Memory B cell (primary cell): ENCODE results near the gene SLC35B1.
A peak's percentile ranks its signal among the peaks of the same experiment; 100 is the strongest.
"Not testable (repeated sequence)": the region's sequence is repeated elsewhere in the genome, so short reads cannot be mapped to it uniquely, and the experiment has no call there.

ENCODE experiments used
- ATAC-seq: fragments of 150-1000 bp; cut with Tn5 transposase; 2 replicates; pipeline ENCODE4 v1.10.0; 2021; ENCODE audit warnings: low read depth, mild to moderate bottlenecking, moderate library complexity
- DNase-seq, 2 donors: peaks; one replicate each; pipeline ENCODE4 v3.0.0; 2022; ENCODE audit warnings: low spot score in 2 of 2
- H3K27ac Mint-ChIP-seq: one replicate; pipeline ENCODE4 v1.8.0; 2022; ENCODE audit warnings: mild to moderate bottlenecking, moderate library complexity, mixed read lengths
- H3K27me3 Mint-ChIP-seq: one replicate; pipeline ENCODE4 v1.8.0; 2022; ENCODE audit warnings: mixed read lengths
- H3K36me3 Mint-ChIP-seq: one replicate; pipeline ENCODE4 v1.8.0; 2022; ENCODE audit warnings: mild to moderate bottlenecking, mixed read lengths
- H3K4me1 Mint-ChIP-seq: one replicate; pipeline ENCODE4 v1.8.0; 2022; ENCODE audit warnings: mixed read lengths
- H3K4me3 Mint-ChIP-seq: one replicate; pipeline ENCODE4 v1.8.0; 2022; ENCODE audit warnings: mild to moderate bottlenecking, moderate library complexity, mixed read lengths
- H3K9me3 Mint-ChIP-seq: one replicate; pipeline ENCODE4 v1.8.0; 2022; ENCODE audit warnings: mixed read lengths

The SLC35B1 gene

DNA sequence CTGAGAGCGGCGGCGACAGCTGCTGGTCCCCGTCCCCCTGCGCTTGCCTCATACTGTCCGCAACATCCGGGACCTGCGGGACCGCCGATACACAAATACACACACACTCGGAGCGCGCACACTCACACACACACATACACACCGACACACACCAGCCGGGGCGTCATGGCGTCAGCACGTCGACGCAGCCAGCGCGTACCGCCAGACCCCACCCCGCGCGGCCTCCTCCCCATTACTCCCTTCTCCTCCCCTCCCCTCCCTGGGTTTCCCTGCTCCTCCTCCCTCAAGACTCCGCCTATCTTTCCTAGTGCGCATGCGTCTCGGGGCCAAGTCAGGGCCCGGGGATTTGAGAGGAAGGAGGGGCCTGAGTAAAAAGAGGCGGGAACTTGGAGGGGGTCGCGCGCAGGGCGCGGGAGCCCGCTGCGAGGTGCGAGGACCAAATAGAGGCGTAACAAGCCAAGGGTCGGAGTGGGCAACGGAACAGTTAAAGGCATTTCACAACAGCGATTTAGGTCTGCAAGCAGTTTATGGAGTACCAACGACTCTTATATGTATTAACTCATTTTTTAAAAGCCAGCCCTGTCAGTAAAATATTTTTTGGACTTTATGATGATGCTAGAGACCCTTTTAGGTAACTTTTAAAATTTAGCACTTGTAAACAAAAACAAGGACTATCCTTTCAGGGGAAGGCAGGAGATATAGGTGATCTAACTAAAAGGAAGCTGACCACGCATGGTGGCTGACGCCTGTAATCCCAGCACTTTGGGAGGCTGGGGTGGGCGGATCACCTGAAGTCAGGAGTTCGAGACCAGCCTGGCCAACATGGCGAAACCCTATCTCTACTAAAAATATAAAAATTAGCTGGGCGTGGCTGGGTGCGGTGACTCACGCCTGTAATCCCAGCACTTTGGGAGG, 29.6 kb downstream of the SLC35B1 start, which contains the start of gene SPOP:
Gene SPOP, minus strand, starts transcription at position 165 of the 915 bp plus-strand sequence. CDS start 55,287 bp downstream, outside the sequence.
- H3K9me3 Mint-ChIP-seq = no peaks in the 10 kb centered on the region
- ATAC-seq (peak; percentile 81), DNase-seq (peak; percentile 95 to 99)
- H3K27me3 Mint-ChIP-seq = no peaks in the 10 kb centered on the region
- peak within 1 kb of the TSS; percentile 98 for H3K27ac Mint-ChIP-seq
- H3K36me3 Mint-ChIP-seq = peaks cover 10% of the 10 kb centered on the region
- peak within 1 kb of the TSS; percentile 93 for H3K4me3 Mint-ChIP-seq
- peaks cover 34% of the 10 kb centered on the region for H3K4me1 Mint-ChIP-seq

- ATAC-seq = peak; percentile 42
- Mint-ChIP-seq H3K27ac (peak overlapping the region; percentile 98), H3K9me3 (no peaks in the 10 kb centered on the region), H3K36me3 (peaks cover 12% of the 10 kb centered on the region), H3K4me1 (peaks cover 37% of the 10 kb centered on the region), H3K4me3 (peak overlapping the region; percentile 93), H3K27me3 (no peaks in the 10 kb centered on the region)
- DNase-seq = peak; percentile 92 to 93
These were observed 30.4 kb downstream of the SLC35B1 start for GRCh38 chr17:49677134-49677932.

DNA sequence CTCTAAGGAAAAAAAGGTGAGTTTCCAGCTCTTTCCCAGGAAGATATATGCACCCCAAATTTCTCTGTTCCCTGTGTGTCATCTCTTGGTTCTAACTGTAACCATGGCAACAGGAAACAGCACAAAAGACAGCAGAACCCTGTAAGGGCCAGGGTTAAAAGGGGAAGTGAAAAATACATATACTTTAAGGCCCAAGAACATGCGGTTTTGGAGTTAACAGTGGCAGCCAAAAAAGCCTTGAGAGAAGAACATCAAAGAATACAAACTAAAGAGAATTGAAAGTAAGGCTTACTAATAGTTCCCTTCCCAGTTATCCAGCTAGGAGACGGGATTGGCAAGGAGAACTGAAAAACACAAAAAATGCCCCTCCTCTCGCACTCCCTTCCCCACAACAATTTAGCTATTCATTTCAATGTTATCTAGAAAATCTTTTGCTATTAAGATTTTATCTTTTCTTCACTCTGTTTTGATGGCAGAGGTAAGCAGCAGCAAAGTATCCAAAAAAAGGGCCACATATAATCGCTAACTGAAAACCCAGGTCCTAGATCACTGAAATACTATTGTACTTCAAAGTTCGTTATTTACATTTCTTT, 31.4 kb downstream of the SLC35B1 start:
- DNase-seq (peak; percentile 29 to 76), ATAC-seq (peak; percentile 67)
- Mint-ChIP-seq H3K27ac (peak overlapping the region; percentile 98), H3K36me3 (peaks cover 12% of the 10 kb centered on the region), H3K4me1 (peaks cover 40% of the 10 kb centered on the region), H3K4me3 (peak overlapping the region; percentile 93), H3K9me3 (no peaks in the 10 kb centered on the region), H3K27me3 (no peaks in the 10 kb centered on the region)

- H3K4me3 Mint-ChIP-seq = no peak overlapping the region
- no peaks in the 10 kb centered on the region for H3K27me3 Mint-ChIP-seq
- H3K4me1 Mint-ChIP-seq = peaks cover 40% of the 10 kb centered on the region
- peaks cover 12% of the 10 kb centered on the region for H3K36me3 Mint-ChIP-seq
- ATAC-seq = no peak
- DNase-seq = no peak
- peak overlapping the region; percentile 98 for H3K27ac Mint-ChIP-seq
- no peaks in the 10 kb centered on the region for H3K9me3 Mint-ChIP-seq
These were observed 33.3 kb downstream of the SLC35B1 start for GRCh38 chr17:49674507-49674906.

GRCh38 chr17:49673679-49674078, 34.1 kb downstream of the SLC35B1 start:
- not testable (repeated sequence) for H3K4me3 Mint-ChIP-seq, ATAC-seq, H3K27me3 Mint-ChIP-seq, H3K9me3 Mint-ChIP-seq, DNase-seq
- Mint-ChIP-seq H3K36me3 (peaks cover 12% of the 10 kb centered on the region), H3K4me1 (peaks cover 40% of the 10 kb centered on the region), H3K27ac (peak overlapping the region; percentile 98)

- H3K9me3 Mint-ChIP-seq = no peaks in the 10 kb centered on the region
- H3K27me3 Mint-ChIP-seq = no peaks in the 10 kb centered on the region
- no peak for DNase-seq
- ATAC-seq = no peak
- H3K27ac Mint-ChIP-seq = peak overlapping the region; percentile 75
- H3K4me1 Mint-ChIP-seq = peaks cover 25% of the 10 kb centered on the region
- H3K4me3 Mint-ChIP-seq = no peak overlapping the region
- H3K36me3 Mint-ChIP-seq = peaks cover 14% of the 10 kb centered on the region
These were observed 37.1 kb downstream of the SLC35B1 start for GRCh38 chr17:49670641-49671040.

DNA sequence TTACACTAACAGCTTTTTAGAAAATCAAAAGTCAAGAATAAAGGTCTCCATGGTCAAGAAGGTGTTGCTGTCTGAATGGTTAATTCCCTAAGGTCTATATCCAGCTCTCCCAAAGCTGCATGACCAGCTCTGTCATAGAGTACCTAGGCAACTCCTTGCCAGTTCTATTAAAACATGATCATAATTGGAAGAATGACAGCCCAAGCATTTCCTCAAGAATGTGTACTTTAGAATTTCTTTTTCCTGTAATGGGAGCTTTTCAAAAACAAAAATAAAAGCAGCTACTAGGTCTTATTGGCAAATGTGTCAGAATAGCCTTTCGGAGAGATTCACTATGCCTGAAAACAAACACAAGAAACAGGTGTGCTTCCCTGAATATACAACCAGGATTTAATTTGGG, 37.8 kb downstream of the SLC35B1 start:
- no peak overlapping the region for H3K4me3 Mint-ChIP-seq
- peaks cover 10% of the 10 kb centered on the region for H3K36me3 Mint-ChIP-seq
- no peaks in the 10 kb centered on the region for H3K27me3 Mint-ChIP-seq
- peak overlapping the region; percentile 75 for H3K27ac Mint-ChIP-seq
- ATAC-seq (no peak), DNase-seq (no peak)
- H3K9me3 Mint-ChIP-seq = no peaks in the 10 kb centered on the region
- H3K4me1 Mint-ChIP-seq = peaks cover 21% of the 10 kb centered on the region

DNA sequence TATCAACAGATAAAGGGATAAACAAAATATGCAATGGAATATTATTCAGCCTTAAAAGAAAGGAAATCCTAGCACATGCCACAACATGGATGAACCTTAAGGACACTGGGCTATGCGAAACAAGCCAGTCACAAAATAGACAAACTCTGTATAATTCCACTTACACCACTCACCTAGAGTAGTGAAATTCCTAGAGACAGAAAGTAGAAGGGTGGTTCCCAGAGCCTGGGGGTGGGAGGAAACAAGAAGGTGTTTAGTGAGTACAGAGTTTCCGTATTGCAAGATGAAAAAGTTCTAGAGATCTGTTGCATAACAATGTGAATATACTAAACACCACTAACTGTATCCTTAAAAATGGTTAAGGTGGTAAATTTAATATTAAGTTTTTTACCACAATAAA, 39.9 kb downstream of the SLC35B1 start:
- no peaks in the 10 kb centered on the region for H3K9me3 Mint-ChIP-seq
- no peak overlapping the region for H3K27ac Mint-ChIP-seq
- H3K27me3 Mint-ChIP-seq = no peaks in the 10 kb centered on the region
- peaks cover 19% of the 10 kb centered on the region for H3K4me1 Mint-ChIP-seq
- peaks cover 5% of the 10 kb centered on the region for H3K36me3 Mint-ChIP-seq
- DNase-seq = no peak
- ATAC-seq = no peak
- no peak overlapping the region for H3K4me3 Mint-ChIP-seq

GRCh38 chr17:49664706-49665211, 43.0 kb downstream of the SLC35B1 start:
- Mint-ChIP-seq H3K4me1 (peaks cover 24% of the 10 kb centered on the region), H3K4me3 (no peak overlapping the region)
- ATAC-seq = no peak

GRCh38 chr17:49659661-49660382, 47.9 kb downstream of the SLC35B1 start:
- DNase-seq = no peak
- Mint-ChIP-seq H3K9me3 (no peaks in the 10 kb centered on the region), H3K36me3 (peaks cover 18% of the 10 kb centered on the region), H3K4me1 (peaks cover 32% of the 10 kb centered on the region), H3K4me3 (no peak overlapping the region), H3K27ac (peak overlapping the region; percentile 14), H3K27me3 (no peaks in the 10 kb centered on the region)
- ATAC-seq = no peak

More at GRCh38 chr17:49664706-49665211, 43.0 kb downstream of the SLC35B1 start:
- H3K36me3 Mint-ChIP-seq = peaks cover 13% of the 10 kb centered on the region
- H3K9me3 Mint-ChIP-seq = no peaks in the 10 kb centered on the region
- H3K27me3 Mint-ChIP-seq = no peaks in the 10 kb centered on the region
- H3K27ac Mint-ChIP-seq = peak overlapping the region; percentile 10
- DNase-seq = no peak

DNA sequence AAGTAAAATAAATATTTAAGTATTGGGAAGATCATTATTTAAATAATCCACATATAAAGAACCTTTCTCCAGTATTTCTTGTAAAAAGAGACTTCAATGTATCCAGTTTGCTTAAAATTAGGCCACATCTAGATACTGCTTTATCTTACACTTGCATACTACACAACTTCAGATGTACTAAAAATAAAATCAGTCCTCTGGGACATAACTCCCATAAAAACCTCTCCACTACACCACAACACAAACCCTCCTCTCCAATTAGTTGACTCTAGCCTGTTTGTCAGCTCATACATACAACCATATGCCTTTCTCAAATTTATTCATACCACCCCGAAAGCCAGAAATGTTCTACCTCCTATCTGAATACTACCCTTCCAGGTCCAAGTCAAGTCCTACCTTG, 51.5 kb downstream of the SLC35B1 start:
- peaks cover 32% of the 10 kb centered on the region for H3K4me1 Mint-ChIP-seq
- DNase-seq (no peak), ATAC-seq (no peak)
- H3K27me3 Mint-ChIP-seq = no peaks in the 10 kb centered on the region
- peaks cover 13% of the 10 kb centered on the region for H3K36me3 Mint-ChIP-seq
- H3K9me3 Mint-ChIP-seq = no peaks in the 10 kb centered on the region
- no peak overlapping the region for H3K4me3 Mint-ChIP-seq
- no peak overlapping the region for H3K27ac Mint-ChIP-seq
